GM12878 (cell line): ENCODE results near the gene RASGRF2.

ENCODE experiments used
- EZH2 ChIP-seq: IDR thresholded peaks from 2 replicates; pipeline ENCODE4 v1.6.1; 2012; ENCODE audit warnings: low read depth, mild to moderate bottlenecking, control low read depth, inconsistent platforms, low read length, borderline replicate concordance; ENCODE audit not compliant: control insufficient read depth
- NR2C1 ChIP-seq: fragments of 450-650 bp; IDR thresholded peaks from 2 replicates; pipeline ENCODE4 v1.6.1; 2017; ENCODE audit warnings: antibody characterized with exemption, mild to moderate bottlenecking, moderate library complexity
- YY1 ChIP-seq: IDR thresholded peaks from 2 replicates; pipeline ENCODE4 v1.6.1; 2011; ENCODE audit warnings: low read depth, mild to moderate bottlenecking, low read length

GRCh38 chr5:81117566-81117965, 157.4 kb downstream of the RASGRF2 start:
- TF ChIP-seq YY1 (no peak), EZH2 (no peak), NR2C1 (no peak)
